Measurements from ENCODE around the gene G2E3.
"Not testable (repeated sequence)": the region's sequence is repeated elsewhere in the genome, so short reads cannot be mapped to it uniquely, and the experiment has no call there.

Gene G2E3

DNA sequence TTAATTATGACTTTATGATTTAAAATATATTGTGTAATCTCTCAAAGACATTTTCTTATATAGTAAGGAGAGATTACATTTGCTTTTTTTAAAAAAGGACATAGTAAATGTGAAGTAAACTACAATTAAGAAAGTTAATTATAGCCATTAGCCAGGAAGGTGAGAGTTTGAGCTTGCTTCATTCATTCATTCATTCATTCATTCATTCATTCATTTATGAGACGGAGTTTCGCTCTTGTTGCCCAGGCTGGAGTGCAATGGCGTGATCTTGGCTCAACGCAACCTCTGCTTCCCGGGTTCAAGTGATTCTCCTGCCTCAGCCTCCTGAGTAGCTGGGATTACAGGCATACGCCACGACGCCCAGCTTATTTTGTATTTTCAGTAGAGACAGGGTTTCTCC is 45.7 kb downstream of the G2E3 start:
- DNase-seq (ENCODE audit: low read depth): not testable (repeated sequence)

GRCh38 chr14:30607156-30607780 is 48.3 kb downstream of the G2E3 start:
- peak; percentile 53 for DNase-seq (ENCODE audit: low read depth)

DNA sequence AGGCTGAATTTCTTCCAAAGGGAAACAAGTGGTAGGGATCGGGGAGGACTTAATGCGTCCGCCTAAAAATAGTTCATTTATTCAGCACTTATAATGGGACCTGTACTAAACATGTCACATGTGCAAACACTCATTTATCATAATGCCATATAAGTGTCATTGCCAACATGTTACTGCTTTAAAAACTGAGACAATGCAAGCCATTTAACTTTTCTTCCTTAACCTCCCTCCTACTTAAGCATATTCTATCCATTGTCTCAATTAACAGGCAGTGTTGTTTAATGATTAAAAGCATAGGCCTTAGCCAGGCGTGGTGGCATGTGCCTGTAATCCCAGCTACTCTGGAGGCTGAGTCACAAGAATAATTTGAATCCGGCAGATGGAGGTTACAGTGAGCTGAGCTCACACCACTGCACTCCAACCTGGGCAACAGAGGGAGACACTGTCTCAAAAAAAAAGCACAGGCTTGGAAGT is 49.6 kb downstream of the G2E3 start:
- DNase-seq (ENCODE audit: low read depth): peak; percentile 53

- peak; percentile 73 for DNase-seq (ENCODE audit: low read depth)
Measured at GRCh38 chr14:30610787-30611343, 51.9 kb downstream of the G2E3 start.

DNA sequence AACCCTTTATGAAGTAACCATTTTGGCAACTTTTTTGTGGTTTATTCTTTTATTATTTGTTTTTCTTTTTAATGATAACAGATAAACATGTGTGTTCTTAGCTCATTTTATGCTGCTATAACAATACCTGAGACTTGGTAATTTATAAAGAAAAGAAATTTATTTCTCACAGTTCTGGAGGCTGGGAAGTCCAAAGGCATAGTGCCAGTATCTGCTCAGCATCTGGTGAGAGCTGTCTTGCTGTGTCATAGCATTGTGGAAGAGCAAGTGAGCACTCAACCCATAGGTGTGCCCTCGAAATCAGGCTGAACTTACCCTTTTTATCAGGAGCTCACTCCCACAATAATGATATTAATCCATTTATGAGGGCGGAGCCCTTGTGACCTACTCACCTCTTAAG is 55.2 kb downstream of the G2E3 start:
- no peak for DNase-seq (ENCODE audit: low read depth)

DNA sequence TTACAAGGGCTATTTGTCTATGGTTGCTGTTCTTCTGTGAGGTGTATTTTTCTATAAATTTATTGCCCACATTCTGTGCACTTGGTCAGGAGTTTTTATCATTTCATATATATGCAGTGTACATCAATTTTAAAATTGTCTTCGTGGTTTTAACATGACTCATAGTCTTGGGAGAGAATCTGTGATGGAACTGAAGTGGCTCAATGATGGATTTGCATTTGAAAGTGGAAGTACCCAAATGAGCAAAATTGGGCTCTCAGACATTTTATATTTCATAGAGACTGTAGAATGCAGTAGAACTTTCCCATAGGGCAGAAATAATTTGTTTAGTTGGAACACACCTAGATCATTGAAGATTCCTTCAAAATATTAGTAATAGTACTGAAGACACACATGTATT is 61.2 kb downstream of the G2E3 start:
- peak; percentile 70 for DNase-seq (ENCODE audit: low read depth)

DNA sequence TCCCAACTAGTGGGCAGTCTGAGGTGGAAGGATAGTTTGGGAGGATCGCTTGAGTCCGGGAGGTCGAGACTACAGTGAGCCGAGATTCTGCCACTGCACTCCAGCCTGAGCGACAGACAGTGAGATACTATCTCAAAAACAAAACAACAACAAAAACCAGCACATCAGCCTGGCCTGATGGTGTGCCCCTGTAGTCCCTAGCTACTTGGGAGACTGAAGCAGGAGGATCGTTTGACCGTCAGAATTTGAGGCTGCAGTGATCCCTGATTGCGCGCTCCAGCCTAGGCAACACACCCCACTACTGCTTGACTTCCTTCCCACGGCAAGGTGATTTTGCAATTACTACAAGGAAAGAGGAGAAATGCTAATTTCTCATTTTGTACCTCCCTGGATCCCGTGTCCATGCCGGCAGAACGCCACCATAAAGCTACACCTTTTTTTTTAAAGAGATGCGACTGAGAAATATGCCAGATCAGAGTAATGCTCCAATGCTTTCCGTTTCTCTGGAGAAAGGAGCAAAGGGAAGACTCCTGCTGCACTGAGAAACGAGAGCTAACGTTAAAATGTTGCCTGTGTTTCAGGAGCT is 62.5 kb downstream of the G2E3 start:
- peak; percentile 32 for DNase-seq (ENCODE audit: low read depth)

DNA sequence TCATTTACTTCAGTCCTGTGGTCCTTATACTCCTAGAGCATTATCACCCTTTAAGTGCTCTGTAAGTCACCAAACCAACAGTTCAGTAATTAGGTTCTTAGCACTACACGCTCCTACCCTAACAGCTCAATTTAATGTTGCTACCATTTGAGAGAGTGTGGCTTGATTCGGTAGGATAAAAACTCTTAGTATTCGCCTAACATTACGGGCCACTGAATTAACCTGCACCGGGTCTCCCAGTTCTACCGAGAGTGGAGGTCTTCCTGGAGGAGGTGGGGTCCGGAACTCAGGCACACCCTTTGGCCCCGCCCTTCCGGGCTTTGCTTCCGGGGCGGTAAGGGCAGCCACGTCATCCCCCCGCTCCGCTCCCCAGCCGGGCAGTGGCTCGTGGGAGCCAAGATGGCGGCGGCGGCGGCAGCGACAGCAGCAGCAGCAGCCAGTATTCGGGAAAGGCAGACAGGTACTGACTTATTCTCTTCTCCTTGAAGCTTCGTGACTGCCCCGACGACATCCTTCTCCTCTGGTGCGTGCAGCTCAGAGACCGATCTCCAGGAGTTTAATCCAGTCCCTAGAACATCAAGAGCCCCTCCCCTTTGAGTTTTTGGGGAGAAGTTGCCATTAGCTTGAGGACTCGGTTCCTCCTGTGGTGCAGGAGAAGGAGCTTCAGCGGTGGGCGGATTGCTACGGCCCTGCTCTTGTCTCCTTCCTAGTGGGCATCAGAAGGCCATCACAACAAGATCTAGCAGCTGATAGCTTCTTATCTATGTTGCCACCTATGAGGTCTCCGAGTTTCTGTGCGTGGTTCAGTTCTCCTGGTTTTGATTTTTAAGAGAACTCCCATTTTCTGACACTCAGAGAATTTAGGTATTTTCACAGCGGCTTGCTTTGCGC is 63.2 kb downstream of the G2E3 start, which contains the start of gene SCFD1:
TSS of gene SCFD1 (plus strand) at position 380 of the 891 bp plus-strand sequence. CDS start at position 400, 20 bp downstream.
- peak; percentile 83 for DNase-seq (ENCODE audit: low read depth)

- DNase-seq (ENCODE audit: low read depth): no peak
Measured at GRCh38 chr14:30623412-30624131, 64.6 kb downstream of the G2E3 start.

DNA sequence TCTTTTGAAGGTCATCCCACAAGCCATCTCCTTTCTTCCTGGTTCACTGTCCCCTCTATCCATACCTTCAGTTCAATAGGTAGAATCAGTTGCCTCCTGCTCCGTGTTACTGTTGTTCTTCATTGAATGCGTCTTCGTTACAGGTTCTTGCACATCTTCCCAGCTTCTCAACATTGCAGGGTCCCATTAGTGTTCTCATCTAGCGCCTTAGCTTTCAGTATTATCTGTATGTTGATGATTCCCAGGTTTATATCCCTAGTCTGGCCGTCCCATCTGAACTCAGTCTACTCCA is 65.1 kb downstream of the G2E3 start:
- DNase-seq (ENCODE audit: low read depth): no peak

DNA sequence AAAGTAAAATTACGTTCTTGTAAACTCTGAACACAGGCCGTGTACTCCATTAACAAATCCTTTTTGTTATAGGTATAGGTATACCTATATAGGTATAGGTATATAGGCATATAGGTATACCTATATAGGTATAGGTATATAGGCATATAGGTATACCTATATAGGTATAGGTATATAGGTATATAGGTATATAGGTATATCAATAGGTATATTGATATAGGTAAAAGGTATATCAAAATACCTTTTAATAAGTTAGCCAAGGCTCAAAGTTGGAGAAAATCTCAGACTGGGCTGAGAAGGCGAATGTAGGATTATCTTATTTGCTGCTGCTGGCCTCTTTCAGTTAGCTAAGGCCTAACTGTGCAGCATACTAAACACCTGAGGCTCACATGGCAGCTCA is 66.6 kb downstream of the G2E3 start:
- no peak for DNase-seq (ENCODE audit: low read depth)

DNA sequence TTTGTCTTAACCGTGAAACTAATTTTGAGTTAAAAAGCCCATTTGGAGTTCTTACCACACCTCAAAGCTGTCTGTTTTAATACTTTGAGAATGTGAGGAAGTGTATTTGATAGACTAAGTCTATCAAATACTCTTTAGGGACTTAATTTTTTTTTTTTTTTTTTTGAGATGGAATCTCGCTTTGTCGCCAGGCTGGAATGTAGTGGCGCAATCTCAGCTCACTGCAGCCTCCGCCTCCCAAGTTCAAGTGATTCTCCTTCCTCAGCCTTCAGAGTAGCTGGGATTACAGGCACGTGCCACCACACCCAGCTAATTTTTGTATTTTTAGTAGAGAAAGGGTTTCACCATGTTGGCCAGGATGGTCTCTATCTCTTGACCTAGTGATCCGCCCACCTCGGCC is 70.5 kb downstream of the G2E3 start:
- peak; percentile 25 for DNase-seq (ENCODE audit: low read depth)

DNA sequence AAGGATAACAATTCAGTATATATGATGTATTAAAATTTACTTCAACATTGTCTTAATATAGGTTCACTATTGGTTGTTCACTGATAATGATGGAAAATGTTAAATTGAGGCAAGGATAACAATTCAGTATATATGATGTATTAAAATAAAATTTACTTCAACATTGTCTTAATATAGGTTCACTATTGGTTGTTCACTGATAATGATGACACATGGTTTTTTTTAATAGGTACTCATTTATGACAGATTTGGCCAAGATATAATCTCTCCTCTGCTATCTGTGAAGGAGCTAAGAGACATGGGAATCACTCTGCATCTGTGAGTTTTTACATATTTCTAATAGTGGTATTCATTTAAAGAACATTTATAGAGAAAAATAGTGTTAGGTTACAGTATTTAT is 71.3 kb downstream of the G2E3 start:
- no peak for DNase-seq (ENCODE audit: low read depth)

DNA sequence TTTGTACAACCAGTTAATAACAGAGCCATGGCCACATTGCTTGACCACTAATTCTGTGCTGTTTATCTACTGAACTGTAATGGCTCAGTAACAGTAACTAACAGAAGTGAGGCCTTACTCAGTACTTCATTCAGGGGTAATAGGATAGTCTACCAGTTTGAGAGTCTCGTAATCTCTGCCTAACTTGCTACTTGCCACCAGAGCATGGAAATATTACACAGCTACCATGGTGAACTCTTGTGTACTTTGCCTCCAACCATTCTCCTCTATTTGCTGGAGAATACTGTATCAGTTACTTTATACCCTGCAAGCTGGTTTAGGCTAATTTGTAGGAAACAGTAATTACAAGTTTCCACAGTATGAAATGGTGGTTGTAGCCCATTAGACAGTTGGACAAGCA is 73.8 kb downstream of the G2E3 start:
- no peak for DNase-seq (ENCODE audit: low read depth)

- DNase-seq (ENCODE audit: low read depth): peak; percentile 70
Measured at GRCh38 chr14:30638926-30639325, 80.0 kb downstream of the G2E3 start.

- no peak for DNase-seq (ENCODE audit: low read depth)
Measured at GRCh38 chr14:30641207-30641606, 82.2 kb downstream of the G2E3 start.

DNA sequence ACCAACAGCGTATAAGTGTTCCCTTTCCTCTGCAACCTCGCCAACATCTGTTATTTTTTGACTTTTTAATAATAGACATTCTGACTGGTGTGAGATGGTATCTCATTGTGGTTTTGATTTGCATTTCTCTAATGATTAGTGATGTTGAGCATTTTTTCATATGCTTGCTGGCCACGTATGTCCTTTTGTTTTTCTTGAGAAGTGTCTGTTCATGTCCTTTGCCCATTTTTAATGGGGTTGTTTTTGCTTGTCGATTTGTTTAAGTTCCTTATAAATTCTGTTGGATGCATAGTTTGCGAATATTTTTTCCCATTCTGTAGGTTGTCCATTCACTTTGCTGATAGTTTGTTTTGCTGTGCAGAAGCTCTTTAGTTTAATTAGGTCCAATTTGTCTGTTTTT is 85.5 kb downstream of the G2E3 start:
- DNase-seq (ENCODE audit: low read depth): not testable (repeated sequence)

GRCh38 chr14:30645600-30645999 is 86.6 kb downstream of the G2E3 start:
- no peak for DNase-seq (ENCODE audit: low read depth)

- DNase-seq (ENCODE audit: low read depth): no peak
Measured at GRCh38 chr14:30648471-30648870, 89.5 kb downstream of the G2E3 start.

DNA sequence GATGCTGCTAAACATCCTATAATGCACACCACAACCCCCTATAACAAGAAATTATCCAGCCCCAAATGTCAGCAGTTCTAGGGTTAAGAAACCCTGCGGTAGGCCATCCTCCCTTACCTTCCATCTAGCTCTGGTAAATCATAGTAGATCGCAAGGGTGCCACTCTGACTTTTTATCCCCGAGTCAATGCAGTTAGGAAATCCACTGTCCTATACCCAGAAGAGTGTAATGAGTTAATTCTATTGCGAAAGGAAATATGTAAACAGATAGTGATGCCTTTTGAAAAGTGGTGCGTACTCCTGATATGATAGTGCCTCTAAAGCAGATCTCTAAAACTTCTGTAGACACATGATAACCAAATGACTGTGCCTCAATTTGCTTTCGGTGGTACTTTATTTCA is 93.0 kb downstream of the G2E3 start:
- DNase-seq (ENCODE audit: low read depth): peak; percentile 47

DNA sequence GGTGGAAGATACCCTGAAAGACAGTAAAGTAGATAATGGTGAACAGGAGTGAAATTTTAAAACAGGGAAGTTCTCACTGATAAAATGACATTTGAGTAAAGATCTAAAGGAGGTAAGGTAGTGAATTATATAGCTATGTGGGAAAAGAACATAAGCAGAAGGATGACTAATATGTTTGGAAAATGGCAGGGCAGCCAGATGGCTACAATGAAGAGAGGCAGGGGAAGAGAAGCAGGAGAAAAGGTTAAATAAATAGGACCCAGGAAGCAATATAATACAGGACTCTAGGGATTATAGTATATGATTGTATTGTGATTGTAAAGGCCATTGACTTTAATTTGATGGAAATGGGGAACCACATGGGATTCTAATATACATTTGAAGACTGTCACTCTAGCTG is 96.2 kb downstream of the G2E3 start:
- no peak for DNase-seq (ENCODE audit: low read depth)

DNA sequence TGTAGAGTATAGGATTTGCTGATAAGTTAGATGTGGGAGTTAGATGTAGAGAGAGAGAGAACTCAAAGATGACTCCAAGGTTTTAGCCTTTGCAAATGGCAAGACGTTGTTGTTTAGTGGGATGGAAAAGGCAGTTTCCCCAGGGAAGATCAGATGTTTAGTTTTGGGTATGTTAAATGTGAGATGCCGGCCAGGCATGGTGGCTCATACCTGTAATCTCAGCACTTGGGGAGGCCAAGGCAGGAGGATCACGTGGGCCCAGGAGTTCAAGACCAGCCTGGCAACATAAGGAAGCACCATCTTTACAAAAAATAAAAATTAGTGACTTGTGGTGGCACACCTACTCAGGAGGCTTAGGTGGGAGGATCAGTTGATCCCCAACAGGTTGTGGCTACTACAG is 96.7 kb downstream of the G2E3 start:
- DNase-seq (ENCODE audit: low read depth): no peak
